ENCODE data around the gene UPP1.
"Not testable (repeated sequence)": the region's sequence is repeated elsewhere in the genome, so short reads cannot be mapped to it uniquely, and the experiment has no call there.

UPP1 gene

DNA sequence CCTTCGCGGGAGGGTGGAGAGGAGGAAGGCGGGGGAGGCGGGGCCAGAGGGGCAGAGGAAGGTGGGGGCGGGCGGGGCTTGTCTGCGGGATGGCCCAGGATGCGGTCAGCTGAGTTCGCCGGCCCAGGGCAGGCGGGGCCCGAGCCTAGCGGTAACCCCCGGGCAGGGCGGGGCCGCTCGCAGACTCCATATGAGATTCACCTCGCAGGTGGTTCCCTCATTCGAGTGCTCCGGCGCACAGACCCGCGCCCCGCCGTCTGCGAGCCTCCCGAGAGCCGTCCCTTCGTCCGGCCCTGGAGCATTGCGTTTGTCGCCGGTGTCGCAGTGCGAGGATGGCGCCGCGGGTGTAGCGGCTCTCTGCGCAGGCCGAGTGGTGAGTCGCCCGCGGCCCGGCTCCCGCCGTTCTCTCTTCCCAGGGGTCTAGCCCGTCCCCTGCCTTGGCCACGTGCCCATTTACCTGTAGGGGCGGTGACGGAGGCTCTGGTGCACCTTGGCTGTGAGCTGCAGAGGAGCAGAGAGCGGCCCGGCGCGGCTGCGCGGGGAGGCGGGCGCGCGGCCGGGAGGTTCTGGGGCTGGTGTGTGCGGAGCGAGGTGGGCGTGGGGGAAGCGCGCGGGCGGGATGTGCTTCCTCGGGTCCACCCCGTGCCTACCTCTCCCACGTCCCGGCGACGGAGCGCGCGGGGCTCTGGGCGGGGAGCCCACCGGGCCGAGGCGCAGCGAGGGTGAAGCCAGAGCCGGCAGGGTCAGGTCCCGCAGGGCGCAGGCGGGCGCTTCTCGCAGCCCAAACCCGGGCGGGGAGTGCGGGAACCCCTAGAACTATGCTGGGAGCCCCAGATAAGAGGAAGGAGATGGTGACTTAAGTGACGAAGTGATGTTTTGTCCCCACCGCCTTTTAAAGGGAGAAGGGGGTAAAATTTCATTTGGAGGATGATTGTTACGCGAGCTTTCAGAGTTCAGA, at the start of gene UPP1:
UPP1 (plus strand) TSS at position 220 of the 958 bp plus-strand sequence. CDS start 5,519 bp downstream, outside the sequence.
- DNase-seq: peak; percentile 98

DNA sequence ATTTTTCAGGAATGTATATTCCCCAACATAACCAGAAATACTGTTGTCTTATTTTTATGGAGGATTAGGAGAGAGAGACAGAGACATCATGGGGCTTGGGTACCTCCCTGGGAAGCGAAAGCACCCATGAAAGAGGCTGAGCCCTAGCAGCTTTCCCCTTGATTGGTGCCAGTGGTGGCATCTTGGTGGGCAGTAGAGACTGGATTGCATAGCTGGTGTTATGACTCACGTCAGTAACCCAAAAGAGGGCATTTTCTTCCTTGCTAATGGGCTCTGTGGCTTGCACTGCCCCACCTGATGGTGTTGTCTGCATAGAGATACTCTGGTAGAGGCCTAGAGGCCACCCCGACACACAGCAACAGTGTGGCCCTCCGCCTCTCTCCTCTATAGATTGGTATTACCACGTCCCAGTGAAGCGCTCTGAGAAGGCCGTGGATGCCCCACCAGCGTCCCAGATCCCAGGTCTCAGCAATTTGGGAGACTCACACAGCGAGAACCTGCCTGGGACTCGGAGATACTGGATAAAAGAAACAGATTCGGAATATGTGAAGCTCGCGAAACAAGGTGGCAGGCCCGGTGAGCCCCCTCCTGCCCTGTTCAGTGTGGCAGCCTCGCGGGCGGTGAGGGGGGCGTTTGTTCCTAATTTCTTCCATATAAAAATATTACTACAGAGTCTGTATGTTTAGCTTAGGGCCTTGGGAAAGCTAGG, 48.0 kb upstream of the UPP1 start:
- no peak for DNase-seq

DNA sequence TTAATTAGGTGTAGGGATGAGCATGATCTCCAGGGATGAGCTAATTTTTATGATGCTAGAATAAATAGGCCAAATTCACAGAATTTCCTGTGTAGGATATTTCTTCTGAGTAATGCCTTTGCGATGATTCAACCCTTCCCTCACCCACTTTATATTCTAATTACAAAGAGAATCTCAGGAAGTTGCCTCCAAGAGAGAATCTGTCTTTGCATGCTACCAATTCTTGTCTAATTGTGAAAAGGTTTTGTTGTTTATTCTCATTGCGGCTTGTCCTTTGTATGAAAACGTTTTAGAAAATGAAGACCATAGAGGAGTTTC, 47.5 kb upstream of the UPP1 start:
- no peak for DNase-seq

DNA sequence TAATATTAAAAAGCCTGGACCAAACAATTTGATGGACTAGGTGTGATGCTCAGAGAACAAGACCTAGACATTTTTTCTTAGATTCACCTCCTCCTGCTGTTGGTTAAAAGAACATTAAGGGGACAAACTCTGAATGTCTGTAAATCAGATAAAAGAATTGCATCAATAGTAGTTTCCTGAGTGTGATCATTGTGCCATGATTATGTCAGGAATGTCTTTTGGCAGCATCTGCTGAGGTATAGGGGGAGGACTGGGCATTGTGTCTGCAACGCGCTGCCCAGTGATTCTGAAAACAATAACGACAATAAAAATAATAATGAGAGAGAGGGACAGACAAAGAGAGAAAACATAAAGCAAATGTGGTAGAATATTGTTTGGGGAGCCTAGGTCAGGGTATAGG, 46.8 kb upstream of the UPP1 start:
- no peak for DNase-seq

DNA sequence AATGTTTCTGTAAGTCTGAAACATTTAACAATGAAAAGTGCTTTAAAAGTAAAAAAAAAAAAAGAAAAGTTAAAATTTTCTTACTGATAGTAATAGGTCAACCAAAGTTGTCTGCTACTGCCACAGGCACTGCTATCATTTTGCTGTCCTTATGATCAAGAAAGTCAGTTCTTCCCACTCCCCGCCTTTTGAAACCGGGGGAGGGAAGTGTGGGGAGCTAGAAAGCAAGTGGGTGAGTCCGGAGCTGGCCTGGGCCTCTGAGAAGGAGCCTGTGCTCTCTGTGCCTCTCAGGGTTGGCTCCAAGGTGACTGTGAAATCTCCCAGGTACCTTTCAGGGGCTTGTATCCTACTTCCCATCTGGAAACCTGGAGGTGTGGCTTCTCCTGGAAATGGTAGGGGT, 46.4 kb upstream of the UPP1 start:
- DNase-seq: no peak

DNA sequence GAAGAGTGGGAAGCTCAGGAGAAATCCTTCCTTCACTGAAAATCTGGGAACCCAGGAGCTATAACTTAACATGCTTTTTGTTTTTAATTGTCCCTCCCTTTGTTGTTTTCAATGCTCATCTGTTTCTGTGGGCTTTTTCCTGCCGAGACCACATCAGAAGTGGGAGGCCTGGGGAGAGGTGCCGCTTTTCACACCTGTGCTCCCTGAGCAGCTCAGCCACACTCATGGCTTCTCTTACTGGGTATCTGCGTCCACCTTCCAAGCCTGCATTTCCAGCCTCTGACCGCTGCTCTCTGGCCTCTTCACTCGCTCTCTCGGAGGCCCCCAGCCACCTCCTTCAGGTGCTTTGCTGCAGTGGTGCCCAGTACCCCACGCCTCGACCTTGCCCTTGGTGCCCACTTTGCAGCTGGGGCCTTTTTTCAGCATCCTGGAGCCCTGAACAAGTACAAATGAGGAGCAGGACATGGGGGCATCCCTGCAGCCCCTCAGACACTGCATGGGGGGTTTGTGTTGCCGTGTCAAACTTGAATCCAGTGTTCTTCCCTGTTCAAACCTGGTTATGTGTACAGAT, 43.8 kb upstream of the UPP1 start:
- no peak for DNase-seq

DNA sequence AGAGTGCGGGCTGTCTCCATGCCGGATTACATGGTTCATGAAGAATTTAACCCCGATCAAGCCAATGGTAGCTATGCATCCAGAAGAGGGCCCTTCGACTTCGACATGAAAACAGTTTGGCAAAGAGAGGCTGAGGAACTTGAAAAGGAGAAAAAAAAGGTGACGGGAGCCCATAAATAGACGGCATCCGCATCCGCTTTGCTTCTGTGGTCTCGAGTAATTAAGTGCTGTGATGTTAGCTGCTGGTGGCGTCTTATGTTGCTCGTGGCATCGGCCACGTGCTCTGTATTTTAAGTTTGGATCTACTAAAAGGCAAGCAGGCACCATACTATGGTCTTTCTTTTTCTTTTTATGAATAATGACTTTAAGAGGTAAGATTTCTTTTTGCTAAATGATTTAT, 42.6 kb upstream of the UPP1 start:
- no peak for DNase-seq

DNA sequence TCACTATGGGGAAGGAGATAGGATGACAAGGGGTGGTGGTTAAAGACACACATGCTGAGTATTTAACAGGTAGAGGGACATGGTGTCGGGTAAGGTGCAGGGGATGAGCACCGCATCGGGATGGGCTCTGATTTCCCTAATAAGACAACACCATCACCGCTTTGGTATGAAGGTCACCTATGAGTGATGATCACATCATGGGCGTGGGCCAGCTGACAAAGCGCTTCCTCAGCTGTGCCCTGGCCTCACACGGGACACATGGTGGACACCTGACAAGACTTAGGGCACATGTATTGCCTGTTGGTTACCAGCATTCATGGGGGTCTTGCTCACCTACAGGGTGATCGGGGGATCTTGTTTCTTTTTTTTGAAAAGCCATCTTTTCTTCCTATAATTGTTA, 41.0 kb upstream of the UPP1 start:
- DNase-seq: no peak

DNA sequence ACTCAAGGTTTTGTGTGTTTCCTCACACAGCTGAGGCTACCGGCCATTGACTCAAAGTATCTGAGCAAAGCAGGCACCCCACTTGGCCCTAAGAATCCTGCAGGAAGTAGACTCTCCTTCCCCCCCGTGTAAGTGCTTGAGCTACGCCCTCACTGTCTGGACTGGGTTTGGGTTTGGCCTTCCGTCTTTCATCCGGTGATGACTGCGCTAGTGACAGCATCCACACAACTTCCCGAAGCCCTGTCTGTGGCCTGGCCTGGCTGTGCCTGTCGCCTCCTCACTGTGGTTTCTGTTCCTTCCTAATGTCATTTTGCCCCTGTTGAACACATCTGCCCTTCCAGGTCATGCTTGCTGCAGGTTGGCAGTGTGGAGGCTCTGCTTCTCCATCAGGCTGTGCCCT, 39.2 kb upstream of the UPP1 start:
- DNase-seq: no peak

DNA sequence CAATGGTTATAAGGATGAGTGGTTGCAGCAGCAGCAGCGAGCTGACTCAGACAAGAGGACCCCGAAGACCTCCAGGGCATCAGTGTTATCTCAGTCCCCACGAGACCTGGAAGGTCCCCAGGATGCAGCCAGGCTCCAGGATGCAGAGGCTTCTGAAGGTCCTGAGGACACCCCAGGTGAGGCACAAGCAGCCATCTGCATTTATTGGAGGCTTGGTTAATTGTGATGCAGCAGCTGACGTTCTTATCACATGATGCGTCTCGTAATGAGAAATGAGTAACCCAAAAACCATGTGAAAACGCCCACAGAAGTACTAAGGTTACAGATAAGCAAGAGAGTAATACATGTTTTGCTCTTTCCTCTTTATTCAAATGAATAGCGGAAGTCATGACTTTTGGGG, 36.3 kb upstream of the UPP1 start:
- peak; percentile 78 for DNase-seq

DNA sequence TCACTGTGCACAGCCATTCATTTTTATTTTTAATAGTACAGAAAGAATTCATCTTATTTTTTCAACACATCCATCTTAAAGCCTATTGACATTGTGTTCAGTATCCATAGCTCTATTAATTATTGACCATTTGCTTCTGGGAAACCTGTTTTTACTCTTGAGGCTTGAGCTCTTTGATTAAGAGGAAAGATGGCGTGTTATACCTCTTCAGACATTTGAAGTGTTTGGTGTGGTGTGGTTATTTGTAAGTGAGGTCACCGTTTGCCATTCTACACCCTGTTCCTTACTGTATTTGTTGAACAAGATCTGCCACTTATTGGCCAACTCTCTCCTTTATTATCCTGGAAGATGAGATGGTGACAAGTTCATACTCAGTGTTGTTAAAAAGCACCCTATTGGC, 35.3 kb upstream of the UPP1 start:
- no peak for DNase-seq

DNA sequence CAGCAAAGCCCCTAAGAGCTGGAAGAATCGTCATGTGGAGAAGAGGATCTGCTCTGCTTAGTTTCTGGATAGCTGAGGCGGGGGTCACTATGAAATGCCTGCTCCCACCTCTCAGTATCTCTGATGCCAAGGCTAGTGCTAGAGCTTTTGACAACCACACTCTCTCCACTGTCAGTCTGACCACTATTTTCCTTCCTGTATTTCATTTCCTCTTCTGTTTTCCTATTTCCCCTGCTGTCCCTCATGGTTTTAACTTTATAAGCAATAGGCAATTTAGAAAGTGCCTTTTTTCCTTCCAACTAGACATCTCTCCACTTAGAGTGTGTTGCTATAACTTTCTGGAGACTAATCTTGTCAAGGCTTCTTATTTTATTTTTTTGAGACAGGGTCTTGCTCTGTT, 30.1 kb upstream of the UPP1 start:
- no peak for DNase-seq

DNA sequence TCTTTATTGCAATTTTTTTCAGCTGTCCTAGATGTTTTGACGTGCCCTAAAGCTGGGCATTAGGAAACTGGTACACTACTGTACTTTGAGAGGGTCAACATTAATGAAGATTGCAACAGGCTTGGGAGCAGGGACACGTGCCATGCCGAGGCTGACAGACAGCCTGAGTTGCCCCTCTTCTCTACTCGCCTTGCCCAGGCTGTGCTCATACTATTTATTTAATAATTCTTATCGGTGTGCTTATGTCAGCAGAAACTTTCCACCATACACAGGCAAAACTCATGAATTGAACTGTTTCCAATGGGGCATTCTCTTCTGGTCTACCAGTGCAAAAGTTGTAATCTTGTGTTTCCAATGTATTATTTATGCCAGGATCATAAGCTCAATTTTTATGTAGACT, 29.4 kb upstream of the UPP1 start:
- DNase-seq: no peak

DNA sequence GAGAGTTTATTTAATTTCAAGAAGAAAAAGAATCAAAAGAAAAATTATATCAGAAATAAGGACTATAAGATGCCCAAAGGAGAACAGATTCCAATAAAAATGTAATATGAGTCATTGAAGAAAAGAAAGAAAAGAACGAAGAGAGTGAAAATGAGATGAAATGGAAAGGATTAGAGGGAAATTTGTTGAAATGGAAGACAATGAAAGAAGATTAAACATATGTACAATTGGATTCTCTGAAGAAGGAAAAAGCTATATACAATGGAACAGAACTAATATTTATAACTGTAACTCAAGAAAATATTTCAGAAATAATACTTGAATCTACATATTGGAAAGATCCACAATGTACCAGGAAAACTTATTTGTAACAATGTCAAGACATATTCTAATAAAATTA, 25.1 kb upstream of the UPP1 start:
- no peak for DNase-seq

DNA sequence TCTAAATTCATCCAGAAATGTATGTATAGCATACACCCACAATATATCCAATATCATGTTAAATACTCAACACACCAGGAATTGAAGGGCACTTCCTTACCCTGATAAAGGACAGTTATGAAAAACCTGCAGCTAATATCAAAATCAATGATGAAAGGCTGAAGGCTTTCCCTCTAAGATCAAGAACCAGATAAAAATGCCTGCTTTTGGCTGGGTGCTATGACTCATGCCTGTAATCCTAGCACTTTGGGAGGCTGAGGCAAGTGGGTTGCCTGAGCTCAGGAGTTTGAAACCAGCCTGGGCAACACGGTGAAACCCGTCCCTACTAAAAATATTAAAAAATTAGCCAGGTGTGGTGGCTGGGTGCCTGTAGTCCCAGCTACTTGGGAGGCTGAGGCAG, 21.6 kb upstream of the UPP1 start:
- DNase-seq: no peak

DNA sequence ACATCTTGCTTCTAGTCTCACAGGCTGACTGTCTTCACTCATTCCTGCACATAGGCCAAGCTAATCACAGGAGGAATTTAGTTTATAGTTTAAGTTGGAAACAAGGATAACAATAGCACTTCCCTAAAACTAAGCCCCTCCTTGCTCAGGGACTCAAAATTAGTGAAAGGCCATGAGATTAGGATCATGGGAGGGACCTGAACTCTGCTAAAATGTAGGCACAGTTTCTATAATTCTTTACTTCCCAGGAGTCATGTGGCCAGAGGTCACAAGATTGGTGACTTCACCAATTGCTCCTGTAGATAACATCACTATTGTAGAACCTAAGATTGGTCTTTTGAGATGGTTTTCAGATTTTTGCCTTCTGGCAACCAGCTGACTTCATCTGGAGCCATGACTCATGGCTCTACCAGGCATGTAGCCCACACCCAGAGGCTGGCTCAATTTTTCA, 14.8 kb upstream of the UPP1 start:
- DNase-seq: peak; percentile 81

DNA sequence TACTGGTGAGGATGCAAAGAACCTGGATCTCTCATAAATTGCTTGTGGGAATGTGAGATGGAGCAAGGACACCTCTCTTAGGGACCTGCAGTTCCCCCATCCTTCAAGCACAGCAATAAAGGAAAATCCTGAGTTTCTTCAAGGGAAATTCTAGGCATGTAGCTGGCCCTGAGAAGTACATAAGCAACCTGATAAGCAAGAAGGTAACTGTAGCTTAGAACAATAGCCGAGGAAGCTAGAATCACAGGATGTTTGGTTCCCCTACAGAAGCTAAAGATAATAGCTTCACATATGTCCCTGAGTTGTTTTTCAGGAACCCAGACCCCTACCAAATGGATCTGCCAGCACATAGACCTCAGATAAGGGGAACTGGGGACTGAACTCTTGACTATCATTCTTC, 11.6 kb upstream of the UPP1 start:
- DNase-seq: no peak

DNA sequence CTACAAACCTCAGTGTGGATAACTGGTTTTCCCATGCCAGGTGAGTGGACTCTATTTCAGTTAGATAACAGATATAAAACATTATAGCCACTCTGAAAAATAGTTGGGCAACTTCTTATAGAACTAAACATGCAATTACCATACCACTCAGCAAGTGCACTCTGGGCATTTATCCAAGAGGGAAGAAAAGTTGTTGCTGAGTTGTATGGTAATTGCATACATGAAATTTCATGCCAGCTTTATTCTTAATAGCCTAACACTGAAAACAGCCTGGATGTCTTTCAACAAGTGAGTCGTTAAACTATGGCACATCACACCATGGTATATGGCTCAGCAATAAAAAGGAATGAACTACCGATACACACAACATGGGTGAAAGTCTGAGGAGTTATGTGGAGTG, 10.6 kb upstream of the UPP1 start:
- no peak for DNase-seq

DNA sequence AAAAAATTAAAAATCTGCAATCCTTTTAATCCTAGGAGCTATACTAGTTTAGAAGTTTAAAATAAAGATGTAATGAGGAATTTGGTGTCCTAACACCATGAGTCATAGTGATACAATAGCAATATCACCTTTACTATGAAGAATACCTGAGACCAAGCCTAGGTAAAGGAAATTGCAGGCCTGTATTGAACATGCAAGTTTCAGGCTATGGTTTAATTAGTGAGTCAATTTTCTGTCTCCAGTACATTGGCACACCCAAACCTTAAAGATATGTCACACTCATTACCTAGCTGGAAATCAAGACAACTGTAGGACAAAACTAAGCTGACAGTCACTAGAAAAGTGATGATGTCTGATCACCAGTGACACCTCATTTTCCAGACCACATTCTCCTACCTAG, 6.7 kb upstream of the UPP1 start:
- not testable (repeated sequence) for DNase-seq

DNA sequence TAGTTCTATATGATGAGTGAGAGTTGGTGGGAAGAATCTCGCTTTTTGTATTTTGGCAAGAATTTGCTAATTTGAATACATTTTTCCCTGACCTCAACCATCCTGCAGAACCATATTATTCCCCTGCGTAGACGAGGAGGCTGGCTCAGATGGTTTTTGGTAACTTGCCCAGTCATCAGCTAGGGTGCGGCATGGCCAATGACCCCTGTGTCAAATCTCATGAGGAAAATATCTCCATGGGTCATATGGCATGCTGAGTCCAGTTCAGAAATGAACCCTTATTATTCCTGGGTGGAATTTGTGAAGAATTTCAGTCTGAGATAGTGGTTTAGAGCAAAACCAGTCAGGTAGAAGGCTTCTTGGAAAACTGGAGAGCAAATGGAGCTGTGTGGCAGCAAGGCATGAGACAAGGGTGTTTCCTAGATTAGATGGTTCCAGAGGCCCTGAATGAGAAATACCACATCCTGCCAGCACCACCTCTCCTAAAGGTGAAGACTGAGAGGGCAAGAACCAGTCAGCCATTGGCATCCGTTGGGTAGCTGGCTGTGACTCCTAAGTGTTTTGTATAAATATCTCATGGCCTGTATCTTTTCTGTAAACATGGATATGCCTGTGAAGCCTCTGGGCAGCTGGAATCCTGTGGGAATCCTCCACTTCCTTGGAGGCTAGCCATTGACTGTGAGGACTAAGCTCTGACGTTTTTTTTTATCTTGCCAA, 5.8 kb upstream of the UPP1 start:
- DNase-seq: no peak

DNA sequence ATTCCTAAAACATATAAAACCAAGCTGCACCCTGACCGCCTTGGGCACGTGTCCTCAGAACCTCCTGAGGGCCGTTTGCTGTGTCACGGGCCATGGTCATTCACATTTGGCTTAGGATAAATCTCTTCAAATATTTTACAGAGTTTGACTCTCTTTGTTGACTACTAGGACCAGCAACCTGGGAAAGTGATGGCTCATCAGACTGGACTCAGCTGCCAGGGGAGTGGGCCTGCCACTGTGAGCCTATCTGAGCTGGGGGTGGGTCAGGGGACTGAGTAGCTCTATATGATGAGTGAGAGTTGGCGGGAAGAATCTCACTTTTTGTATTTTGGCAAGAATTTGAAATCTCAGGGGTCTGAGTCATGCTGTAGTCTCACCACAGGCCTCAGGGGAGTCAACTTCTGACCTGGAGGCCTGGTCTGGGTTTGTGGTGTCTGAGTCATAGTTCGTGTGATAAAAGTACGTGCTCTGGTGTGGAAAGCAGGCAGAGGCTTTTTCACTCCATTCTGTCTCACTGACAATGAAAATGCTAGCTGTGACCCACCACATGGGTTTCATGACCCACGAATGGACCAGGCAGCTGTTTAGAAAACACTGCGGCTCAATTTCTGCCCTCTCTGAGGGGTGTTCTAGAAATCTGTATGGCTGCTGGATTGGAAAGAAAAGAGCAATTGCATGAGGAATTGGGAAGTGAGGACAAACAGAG, 4.2 kb upstream of the UPP1 start:
- DNase-seq: peak; percentile 98

DNA sequence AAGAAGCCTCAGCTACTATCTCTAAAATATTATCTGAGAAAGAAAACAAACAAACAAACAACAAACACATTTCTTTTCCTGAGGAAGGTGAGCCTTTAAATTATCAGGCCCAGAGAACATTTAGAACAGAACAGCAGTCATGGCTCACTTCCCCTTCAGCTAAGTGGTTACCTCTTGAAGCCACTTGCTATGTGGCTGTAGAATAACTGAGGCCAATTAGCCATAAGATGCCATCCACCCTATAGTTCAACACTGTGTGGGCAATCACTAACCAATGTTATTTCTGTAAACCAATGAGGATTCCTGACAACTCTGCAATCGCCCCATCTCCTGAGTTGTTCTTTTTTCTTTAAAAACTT, 3.7 kb upstream of the UPP1 start:
- DNase-seq: no peak

DNA sequence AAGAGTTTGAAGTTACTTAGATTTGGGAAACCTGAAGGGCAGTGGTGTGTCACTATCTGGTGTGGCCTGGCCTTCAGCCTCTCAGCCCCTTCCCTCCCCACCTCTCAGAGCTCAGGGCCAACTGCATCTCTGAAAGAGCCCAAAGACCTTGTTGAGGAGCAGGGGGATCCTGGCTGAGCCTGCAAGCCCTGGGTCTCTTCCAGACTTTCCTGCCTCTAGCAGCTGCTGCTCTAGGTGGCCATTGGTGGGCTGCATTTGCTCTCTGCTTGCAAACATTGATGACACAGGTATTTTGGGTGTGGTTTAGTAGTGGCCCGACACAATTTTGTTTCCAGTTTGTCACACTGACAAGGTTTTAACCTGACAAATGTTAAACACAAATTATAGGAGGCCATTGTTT, 3.1 kb upstream of the UPP1 start:
- DNase-seq: no peak
